BE2C (cell line): ENCODE measurements around the gene ACRBP.
A peak's percentile ranks its signal among the peaks of the same experiment; 100 is the strongest.

Experiments
- DNase-seq: peaks from one replicate; pipeline ENCODE4 v3.0.0-alpha.2; 2020
- H3K27me3 ChIP-seq: fragments of 250-450 bp; sonication (Bioruptor Pico); 2 replicates; pipeline ENCODE4 v1.5.1; 2020; ENCODE audit warnings: mild to moderate bottlenecking
- H3K36me3 ChIP-seq: fragments of 250-450 bp; sonication (Bioruptor Pico); 2 replicates; pipeline ENCODE4 v1.5.1; 2020; ENCODE audit warnings: mild to moderate bottlenecking
- H3K4me1 ChIP-seq: fragments of 250-450 bp; sonication (Bioruptor Pico); 2 replicates; pipeline ENCODE4 v1.5.1; 2020
- H3K4me3 ChIP-seq: 2 replicates; pipeline ENCODE4 v1.5.1; 2011; ENCODE audit warnings: low read depth, low read length
- H3K9me3 ChIP-seq: fragments of 250-450 bp; sonication (Bioruptor Pico); 2 replicates; pipeline ENCODE4 v1.5.1; 2020
- TF ChIP-seq, protein P1 (sequence below): IDR thresholded peaks from 2 replicates; pipeline ENCODE4 v1.5.1; 2012; ENCODE audit warnings: mild to moderate bottlenecking, low read depth, low read length

Gene ACRBP

DNA sequence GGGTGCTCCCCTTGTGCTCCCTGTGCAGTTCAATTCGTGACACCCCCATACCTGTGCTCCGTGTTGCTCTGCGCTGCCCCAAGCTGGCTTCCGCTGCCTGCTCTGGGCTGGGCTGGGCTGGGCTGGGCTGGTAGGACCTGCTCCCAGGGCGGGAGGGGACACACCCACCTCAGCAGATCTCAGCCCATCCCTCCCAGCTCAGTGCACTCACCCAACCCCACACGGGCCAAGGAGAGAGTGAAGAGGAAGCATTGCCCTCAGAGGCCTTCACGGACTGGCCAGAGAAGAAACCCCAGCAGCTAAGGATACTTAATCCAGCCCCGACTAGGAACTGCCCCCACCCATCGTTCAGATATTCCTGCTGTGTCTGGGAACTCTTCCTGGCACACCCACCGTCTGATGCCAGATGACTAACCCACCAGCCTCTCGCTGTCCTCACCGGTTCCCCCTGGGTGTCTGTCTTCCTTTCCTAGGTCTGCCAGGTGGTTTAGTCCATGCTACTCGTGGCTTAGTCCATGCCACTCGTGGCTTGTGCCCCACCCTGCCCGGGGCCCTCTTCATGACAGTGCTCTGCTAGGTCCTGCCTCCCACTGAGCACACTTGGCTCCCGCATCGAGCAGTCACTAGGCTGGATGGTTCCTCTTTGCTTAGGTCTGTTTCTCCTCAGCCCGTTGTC lies 11.2 kb downstream of the ACRBP start, which contains the start of gene LPAR5:
TSS of gene LPAR5 (minus strand) at position 104 of the 676 bp plus-strand sequence. CDS start 14,711 bp downstream, outside the sequence.
- H3K4me1 ChIP-seq = peaks cover 23% of the 10 kb centered on the region
- TF ChIP-seq, protein P1, sequence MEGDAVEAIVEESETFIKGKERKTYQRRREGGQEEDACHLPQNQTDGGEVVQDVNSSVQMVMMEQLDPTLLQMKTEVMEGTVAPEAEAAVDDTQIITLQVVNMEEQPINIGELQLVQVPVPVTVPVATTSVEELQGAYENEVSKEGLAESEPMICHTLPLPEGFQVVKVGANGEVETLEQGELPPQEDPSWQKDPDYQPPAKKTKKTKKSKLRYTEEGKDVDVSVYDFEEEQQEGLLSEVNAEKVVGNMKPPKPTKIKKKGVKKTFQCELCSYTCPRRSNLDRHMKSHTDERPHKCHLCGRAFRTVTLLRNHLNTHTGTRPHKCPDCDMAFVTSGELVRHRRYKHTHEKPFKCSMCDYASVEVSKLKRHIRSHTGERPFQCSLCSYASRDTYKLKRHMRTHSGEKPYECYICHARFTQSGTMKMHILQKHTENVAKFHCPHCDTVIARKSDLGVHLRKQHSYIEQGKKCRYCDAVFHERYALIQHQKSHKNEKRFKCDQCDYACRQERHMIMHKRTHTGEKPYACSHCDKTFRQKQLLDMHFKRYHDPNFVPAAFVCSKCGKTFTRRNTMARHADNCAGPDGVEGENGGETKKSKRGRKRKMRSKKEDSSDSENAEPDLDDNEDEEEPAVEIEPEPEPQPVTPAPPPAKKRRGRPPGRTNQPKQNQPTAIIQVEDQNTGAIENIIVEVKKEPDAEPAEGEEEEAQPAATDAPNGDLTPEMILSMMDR = no peak

DNA sequence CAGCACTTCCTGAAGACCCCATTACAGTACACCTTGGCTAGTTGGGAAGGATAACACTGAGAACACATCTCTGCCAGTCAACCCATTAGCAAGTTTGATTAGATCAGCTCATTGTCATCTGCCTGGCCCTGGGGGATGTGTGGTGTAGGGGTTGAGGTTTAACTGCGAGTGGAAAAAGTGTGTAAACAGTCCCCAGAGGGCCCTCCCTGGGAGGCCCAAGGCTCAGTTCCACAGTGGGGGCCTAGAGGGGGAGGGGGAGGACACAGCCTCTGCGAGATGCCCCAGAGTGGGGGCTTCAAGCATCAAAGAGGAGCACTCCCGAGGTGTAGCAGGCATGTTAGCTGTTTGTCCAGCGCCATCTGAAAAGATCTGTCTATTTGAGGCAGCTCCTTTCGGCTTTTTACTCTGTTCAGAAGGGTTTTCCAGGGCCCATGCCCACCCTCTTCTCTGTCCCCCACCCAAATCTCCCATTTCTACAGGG lies 11.8 kb downstream of the ACRBP start:
- H3K4me1 ChIP-seq = peaks cover 29% of the 10 kb centered on the region
- DNase-seq = peak; percentile 58
- no peak overlapping the region for H3K4me3 ChIP-seq

More for the DNA sequence above, 11.2 kb downstream of the ACRBP start, which contains the start of gene LPAR5:
- Histone ChIP-seq H3K4me3 (no peak within 1 kb of the TSS), H3K27me3 (no peaks in the 10 kb centered on the region), H3K36me3 (no peaks in the 10 kb centered on the region), H3K9me3 (no peaks in the 10 kb centered on the region)
- no peak for DNase-seq

DNA sequence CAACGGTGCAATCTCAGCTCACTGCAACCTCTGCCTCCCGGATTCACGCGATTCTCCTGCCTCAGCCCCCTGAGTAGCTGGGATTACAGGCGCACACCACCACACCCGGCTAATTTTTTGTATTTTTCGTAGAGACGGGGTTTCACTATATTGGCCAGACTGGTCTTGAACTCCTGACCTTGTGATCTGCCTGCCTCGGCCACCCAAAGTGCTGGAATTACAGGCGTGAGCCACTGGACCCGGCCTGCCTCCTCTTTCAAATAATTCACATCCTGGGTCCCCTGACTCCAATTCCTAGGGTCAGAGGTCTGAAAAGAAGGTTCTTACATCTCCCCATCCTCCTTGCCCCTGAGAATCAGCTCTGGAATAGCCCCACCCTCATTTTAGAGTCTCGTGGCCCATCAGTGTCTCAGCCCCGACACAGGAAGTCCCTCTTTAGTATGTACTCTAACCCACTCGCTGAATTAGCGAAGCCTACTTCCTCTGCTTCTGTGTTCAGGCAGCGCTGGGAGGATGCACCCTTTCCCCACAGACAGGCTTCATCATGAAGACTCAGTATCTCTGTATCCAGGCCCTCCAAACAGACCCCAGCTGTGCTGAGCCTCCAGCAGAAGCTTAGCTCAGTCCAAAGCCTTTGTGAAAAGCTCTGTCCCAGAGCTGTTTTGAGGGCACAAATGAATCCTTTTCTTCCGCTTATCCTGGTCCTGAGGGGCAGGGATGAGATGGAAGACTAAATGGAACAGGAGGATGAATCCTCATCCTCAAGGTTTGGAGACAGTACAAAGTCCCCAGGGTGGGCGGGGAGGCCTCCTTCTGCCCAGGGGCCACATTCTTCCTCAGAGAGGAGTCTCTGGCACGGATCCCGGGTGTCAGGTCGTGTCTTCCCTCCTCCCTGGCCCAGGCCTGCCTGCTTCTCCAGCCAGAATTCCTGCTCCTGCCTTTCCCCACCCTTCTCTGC lies 14.9 kb downstream of the ACRBP start:
- Histone ChIP-seq H3K27me3 (no peaks in the 10 kb centered on the region), H3K9me3 (no peaks in the 10 kb centered on the region), H3K36me3 (no peaks in the 10 kb centered on the region), H3K4me1 (peaks cover 29% of the 10 kb centered on the region), H3K4me3 (no peak overlapping the region)
- TF ChIP-seq, protein P1 = no peak
- DNase-seq = peak; percentile 44

More for the DNA sequence above, 11.8 kb downstream of the ACRBP start:
- H3K27me3 ChIP-seq = no peaks in the 10 kb centered on the region
- TF ChIP-seq, protein P1 = no peak
- no peaks in the 10 kb centered on the region for H3K9me3 ChIP-seq
- H3K36me3 ChIP-seq = no peaks in the 10 kb centered on the region

- Histone ChIP-seq H3K4me3 (no peak overlapping the region), H3K36me3 (no peaks in the 10 kb centered on the region), H3K9me3 (no peaks in the 10 kb centered on the region), H3K4me1 (peaks cover 29% of the 10 kb centered on the region), H3K27me3 (no peaks in the 10 kb centered on the region)
- TF ChIP-seq, protein P1 = no peak
- no peak for DNase-seq
Observed at GRCh38 chr12:6631549-6631961, 15.7 kb downstream of the ACRBP start.

DNA sequence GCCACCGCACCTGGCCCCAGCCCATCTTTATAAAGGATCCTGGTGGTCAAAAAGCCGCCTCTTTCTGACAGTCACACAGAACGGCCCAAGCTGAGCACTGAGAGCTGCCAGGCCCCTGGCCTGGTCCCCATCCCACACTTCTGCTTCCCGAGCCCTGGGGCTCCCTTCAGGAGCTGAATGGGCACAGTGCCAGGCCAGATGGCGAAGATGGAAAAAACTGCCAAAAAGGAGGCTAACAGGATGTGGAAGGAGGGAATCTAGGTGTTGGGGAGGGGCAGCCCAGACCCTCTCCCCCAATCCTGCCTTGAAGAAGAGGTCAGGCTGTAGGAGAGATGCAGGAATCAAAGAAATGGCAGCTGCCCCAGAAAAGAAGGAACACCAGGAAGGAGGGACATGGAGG lies 16.5 kb downstream of the ACRBP start:
- H3K4me3 ChIP-seq = no peak overlapping the region
- TF ChIP-seq, protein P1 = no peak
- no peaks in the 10 kb centered on the region for H3K36me3 ChIP-seq
- peak; percentile 77 for DNase-seq
- H3K27me3 ChIP-seq = no peaks in the 10 kb centered on the region
- H3K9me3 ChIP-seq = no peaks in the 10 kb centered on the region
- peaks cover 23% of the 10 kb centered on the region for H3K4me1 ChIP-seq
